HG03457 (cell line): ENCODE data around the gene SMARCB1.

Experiments used
- ATAC-seq: cut with Tn5 transposase; IDR thresholded peaks from one replicate; pipeline ENCODE4 v1.9.1; 2021; ENCODE audit warnings: moderate number of reproducible peaks; ENCODE audit not compliant: unreplicated experiment

The SMARCB1 gene

GRCh38 chr22:23801238-23801821 lies 14.6 kb downstream of the SMARCB1 start:
- ATAC-seq: no peak

- no peak for ATAC-seq
Observed at GRCh38 chr22:23801886-23802377, 15.2 kb downstream of the SMARCB1 start.

GRCh38 chr22:23803001-23803819 lies 16.4 kb downstream of the SMARCB1 start:
- ATAC-seq: no peak

GRCh38 chr22:23804781-23805291 lies 18.1 kb downstream of the SMARCB1 start:
- ATAC-seq: no peak

GRCh38 chr22:23806837-23807236 lies 20.1 kb downstream of the SMARCB1 start:
- ATAC-seq: no peak

- ATAC-seq: no peak
Observed at GRCh38 chr22:23812378-23812777, 25.6 kb downstream of the SMARCB1 start.

GRCh38 chr22:23815541-23816155 lies 28.9 kb downstream of the SMARCB1 start:
- no peak for ATAC-seq

GRCh38 chr22:23816156-23816976 lies 29.6 kb downstream of the SMARCB1 start:
- ATAC-seq: no peak

GRCh38 chr22:23817146-23817545 lies 30.4 kb downstream of the SMARCB1 start:
- ATAC-seq: no peak

GRCh38 chr22:23818541-23818940 lies 31.8 kb downstream of the SMARCB1 start:
- ATAC-seq: no peak

GRCh38 chr22:23820748-23821211 lies 34.0 kb downstream of the SMARCB1 start:
- ATAC-seq: no peak

GRCh38 chr22:23822101-23822671 lies 35.4 kb downstream of the SMARCB1 start:
- ATAC-seq: no peak

- no peak for ATAC-seq
Observed at GRCh38 chr22:23823331-23823791, 36.6 kb downstream of the SMARCB1 start.

GRCh38 chr22:23824476-23825245 lies 37.9 kb downstream of the SMARCB1 start:
- no peak for ATAC-seq

- ATAC-seq: no peak
Observed at GRCh38 chr22:23825246-23825905, 38.6 kb downstream of the SMARCB1 start.

GRCh38 chr22:23826510-23827350 lies 40.0 kb downstream of the SMARCB1 start:
- no peak for ATAC-seq

- ATAC-seq: no peak
Observed at GRCh38 chr22:23827351-23827995, 40.7 kb downstream of the SMARCB1 start.
